Posterior cingulate gyrus (tissue), 11 donors: ENCODE results near the gene C5AR2.
A peak's percentile ranks its signal among the peaks of the same experiment; 100 is the strongest.
"Not testable (repeated sequence)": the region's sequence is repeated elsewhere in the genome, so short reads cannot be mapped to it uniquely, and the experiment has no call there.

Source experiments
- DNase-seq, 10 donors: peaks; one replicate each; pipeline versions ENCODE4 v3.0.0 to v3.0.0-alpha.2; 2020 to 2021; ENCODE audit warnings: mixed read lengths in 3 of 10
- intact Hi-C: fragments of 100-400 bp; cut with DNase I; formaldehyde crosslinking; loops from one replicate; pipeline ENCODE4 v1.15.1; 2023

The C5AR2 gene

GRCh38 chr19:47357788-47358680 is 26.1 kb downstream of the C5AR2 start:
- intact Hi-C loops, result no loop called here
- DNase-seq, result no peak

GRCh38 chr19:47358936-47359335 is 27.0 kb downstream of the C5AR2 start:
- intact Hi-C loops, result no loop called here
- DNase-seq, result no peak

DNA sequence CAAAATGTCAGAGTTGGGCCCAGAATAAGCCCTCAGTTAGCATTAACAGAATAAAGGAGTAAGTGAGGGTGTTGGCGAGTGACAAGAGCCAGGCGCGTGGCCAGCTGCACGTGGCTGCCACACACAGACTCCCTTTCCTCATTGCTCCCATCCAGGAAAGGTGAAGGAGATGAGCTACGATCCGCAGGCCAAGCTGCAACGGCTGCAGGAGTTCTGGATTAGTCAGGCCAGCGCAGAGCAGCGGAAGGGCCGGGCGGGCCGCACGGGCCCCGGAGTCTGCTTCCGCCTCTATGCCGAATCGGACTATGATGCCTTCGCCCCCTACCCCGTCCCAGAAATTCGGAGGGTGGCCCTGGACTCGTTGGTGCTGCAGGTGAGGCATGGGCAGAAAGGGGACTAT is 30.3 kb downstream of the C5AR2 start:
- intact Hi-C loops, result no loop called here
- DNase-seq, result no peak

- DNase-seq, result no peak
- intact Hi-C loops, result no loop called here
These were observed 32.0 kb downstream of the C5AR2 start for GRCh38 chr19:47363758-47364531.

DNA sequence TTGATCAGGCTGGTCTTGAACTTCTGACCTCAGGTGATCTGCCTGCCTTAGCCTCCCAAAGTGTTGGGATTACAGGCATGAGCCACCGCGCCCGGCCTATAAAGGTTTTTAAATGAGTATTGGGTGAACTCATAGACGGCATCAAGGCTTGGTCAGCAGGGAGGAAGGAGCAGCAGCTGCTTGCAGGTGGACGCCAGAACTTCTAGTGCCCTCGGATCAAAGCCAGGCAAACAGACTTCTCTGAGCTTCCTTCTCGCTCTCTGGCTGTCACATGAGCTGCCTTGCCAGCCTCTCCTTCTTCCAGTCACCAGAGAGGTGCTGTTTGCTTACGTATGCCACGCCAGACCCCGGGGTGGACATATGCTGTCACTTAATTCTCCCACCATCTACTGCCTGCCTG is 33.5 kb downstream of the C5AR2 start:
- intact Hi-C loops, DNase-seq: not testable (repeated sequence)

DNA sequence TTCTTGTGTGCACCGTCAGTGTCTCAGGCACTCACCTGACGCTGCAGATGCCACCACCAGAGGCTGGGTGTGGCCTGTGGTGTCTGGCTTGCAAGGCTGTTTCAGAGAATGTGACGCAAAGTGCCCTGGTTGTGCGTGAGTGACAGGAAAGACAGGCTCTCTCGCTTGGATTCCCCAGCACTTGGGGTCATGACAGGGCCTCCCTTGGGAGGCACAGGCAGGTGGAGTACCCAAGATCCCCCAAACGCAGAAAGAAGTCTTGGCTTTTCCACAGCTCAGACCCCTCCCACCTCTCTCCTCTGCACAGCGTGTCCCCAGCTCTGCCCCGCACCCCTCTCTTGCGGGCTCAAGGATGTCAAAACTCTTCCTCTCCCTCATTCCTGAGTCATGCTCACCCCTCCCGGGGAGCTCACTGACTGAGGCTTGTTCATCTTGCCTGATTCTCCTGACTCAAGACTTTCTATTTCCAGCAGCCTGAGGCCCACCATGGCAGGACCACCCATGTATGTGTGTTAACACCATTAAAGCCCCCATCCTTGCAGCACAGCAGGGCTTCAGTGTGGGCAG is 38.2 kb downstream of the C5AR2 start:
- peak in 5 of 10 donors; percentile 42 to 89 (median 69) for DNase-seq
- intact Hi-C loops, result no loop called here

GRCh38 chr19:47371261-47371660 is 39.3 kb downstream of the C5AR2 start:
- intact Hi-C loops, result no loop called here
- DNase-seq, result peak in 1 of 10 donors; percentile 30

- intact Hi-C loops, result no loop called here
- peak in 1 of 10 donors; percentile 44 for DNase-seq
These were observed 40.6 kb downstream of the C5AR2 start for GRCh38 chr19:47372603-47373002.

GRCh38 chr19:47373246-47374240 is 41.6 kb downstream of the C5AR2 start:
- DNase-seq, result peak in 1 of 10 donors; percentile 76
- intact Hi-C loops, result no loop called here

DNA sequence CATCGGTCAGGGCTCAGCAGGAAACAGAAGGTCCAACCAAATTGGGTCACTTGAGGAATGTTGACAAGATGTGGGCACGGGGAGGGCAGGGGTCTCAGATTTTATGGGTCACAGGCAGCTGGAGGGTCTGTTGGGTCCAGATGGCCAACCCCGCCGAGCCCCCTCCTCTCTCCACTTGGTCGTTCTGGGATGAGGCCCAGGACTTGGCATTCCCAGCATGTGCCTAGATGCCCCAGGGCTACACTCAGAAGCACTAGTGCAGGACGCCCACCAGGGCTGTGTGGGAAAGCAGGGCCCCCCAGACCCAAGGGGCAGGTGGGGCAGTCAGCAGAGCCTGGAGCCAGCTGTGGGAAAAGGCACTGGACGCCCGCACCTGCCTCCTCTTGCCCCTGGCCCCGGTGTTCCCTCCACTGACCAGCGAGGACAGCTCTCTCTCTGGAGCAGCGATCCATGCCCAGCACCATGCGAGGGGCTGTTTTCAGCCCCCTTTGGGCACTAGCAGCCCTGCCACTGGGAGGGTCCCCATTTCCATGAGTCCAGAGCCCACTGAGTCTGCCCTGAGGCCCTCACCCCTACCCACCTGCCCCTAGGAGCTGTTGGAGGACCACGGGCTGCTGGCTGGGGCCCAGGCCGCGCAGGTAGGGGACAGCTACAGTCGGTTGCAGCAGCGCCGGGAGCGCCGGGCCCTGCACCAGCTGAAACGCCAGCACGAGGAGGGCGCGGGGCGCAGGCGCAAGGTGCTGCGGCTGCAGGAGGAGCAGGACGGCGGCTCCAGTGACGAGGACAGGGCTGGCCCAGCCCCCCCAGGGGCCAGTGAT is 43.1 kb downstream of the C5AR2 start:
- intact Hi-C loops, result no loop called here
- peak in 1 of 10 donors; percentile 80 for DNase-seq

GRCh38 chr19:47375694-47376588 is 44.0 kb downstream of the C5AR2 start:
- peak in 1 of 10 donors; percentile 62 for DNase-seq
- intact Hi-C loops, result no loop called here

DNA sequence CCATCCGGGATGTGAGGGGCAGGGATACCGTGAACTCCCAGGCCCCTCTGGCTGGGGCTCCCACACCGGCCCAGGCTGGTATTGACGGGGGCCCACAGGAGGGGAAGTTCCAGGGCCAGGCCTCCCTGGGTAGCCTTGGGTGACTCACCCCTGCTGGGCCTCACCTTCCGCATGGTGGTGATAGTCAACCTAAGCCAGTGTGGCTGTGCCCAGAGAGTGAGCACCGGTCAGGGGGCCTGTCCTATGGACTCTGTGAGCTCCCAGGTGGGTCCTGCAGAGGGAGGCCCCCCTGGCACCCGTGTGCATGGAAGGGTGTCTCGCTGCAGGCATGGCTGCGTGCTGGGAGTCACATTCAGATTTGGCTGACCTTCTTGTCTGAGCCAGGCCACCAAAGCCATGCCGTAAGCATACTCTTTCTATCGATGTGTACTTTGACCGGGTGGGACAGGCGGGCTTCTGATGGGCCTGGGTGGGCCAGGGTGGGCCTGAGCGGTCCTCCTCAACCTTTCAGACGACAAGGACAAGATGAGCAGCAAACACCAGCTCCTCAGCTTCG is 44.7 kb downstream of the C5AR2 start:
- intact Hi-C loops, result no loop called here
- peak in 1 of 10 donors; percentile 66 for DNase-seq

DNA sequence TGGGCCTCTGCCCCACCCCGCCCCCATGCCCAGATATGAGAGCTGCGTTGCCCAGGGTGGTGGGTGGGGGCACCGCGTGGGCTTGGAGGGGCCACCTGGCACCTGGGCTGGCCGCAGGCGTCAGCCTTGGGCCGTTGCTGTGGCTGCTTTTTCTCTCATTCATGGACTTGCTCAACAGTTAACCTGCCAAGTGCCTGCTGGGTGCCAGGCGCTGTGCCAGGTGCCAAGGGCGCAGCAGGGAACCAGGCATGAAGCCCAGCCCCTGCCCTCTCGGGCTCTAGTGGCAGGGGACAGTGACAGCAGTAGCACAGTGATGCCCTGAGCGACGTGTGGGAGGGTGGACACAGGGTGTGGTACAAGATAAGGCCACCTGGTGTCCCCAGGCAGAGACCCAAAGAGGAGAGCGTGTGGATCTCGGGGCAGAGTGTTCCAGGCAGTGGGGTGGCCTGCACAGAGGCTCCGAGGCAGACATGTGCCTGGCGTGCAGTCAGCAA is 45.3 kb downstream of the C5AR2 start:
- peak in 6 of 10 donors; percentile 13 to 88 (median 44) for DNase-seq
- intact Hi-C loops, result no loop called here

GRCh38 chr19:47377801-47378200 is 45.8 kb downstream of the C5AR2 start:
- DNase-seq, result no peak
- intact Hi-C loops, result no loop called here

- intact Hi-C loops, result no loop called here
- no peak for DNase-seq
These were observed 46.3 kb downstream of the C5AR2 start for GRCh38 chr19:47378246-47378645.

DNA sequence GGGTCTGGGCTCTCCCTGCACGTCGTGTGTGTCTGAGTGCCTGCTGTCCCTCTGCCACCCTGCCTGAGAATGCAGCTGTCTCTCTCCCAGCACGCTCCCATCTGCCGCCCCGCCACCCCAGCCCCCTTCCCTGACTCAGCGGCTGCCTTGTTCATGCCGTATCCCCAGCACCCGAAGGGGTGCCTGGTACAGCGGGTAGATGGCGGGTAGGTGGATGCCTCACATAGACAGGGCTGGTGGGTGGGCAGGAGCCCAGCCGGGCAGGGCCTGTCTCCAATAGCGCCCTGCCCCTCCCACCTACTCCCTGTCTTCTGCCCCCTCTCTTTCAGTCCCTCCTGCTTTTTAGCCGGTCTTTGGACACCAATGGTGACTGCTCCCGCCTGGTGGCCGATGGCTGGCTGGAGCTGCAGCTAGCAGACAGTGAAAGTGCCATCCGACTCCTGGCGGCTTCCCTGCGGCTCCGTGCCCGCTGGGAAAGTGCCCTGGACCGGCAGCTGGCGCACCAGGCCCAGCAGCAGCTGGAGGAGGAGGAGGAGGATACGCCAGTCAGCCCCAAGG is 47.5 kb downstream of the C5AR2 start:
- intact Hi-C loops, result no loop called here
- DNase-seq, result peak; percentile 73 to 97 (median 78)

DNA sequence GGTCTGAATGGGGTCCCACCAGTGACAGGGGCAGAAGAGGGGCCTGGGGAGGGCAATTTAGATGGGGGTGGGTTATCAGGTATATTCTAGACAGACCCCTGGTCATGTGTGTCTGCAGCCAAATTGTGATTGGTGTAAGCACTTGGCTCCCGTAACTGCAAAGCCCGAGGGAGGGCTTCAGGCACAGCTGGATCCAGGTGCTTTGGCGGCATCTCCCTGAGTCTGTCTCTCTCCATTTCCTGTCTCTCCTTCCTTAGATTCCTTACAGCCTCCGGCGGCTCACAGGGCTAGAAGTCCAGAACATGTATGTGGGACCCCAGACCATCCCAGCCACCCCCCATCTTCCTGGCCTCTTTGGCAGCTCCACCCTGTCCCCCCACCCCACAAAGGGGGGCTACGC is 48.6 kb downstream of the C5AR2 start:
- intact Hi-C loops, result no loop called here
- no peak for DNase-seq
